OCI-LY7 (cell line): Measurements from ENCODE around the gene HACD2. TPM values are rescaled to one million over a fixed set of nuclear protein-coding genes. Genes with fewer than 3 reads are reported as not detected.

Experiments used
- BruUV-seq: library from RNA; stranded (reverse); fragments of 400-500 nt; replicated peaks from 2 replicates; lab custom pipeline; 2021; lab: Mats Ljungman, UMichigan
- CTCF ChIA-PET: fragments of 300-600 bp; sonication (Branson Sonifier 250); formaldehyde crosslinking; loops from one replicate; lab custom pipeline; 2022; ENCODE audit warnings: antibody characterized with exemption; ENCODE audit not compliant: unreplicated experiment; lab: Charles Lee
- POLR2A ChIA-PET: fragments of 300-600 bp; sonication (Branson Sonifier 250); formaldehyde crosslinking; loops from one replicate; lab custom pipeline; 2022; ENCODE audit warnings: antibody characterized with exemption; lab: Charles Lee
- DNase-seq: peaks from one replicate; pipeline ENCODE4 v3.0.0-alpha.2; 2015; ENCODE audit warnings: low spot score
- H2AFZ ChIP-seq: fragments of 200-600 bp; sonication (generic), shearing (Covaris generic); 2 replicates; pipeline ENCODE4 v1.6.1; 2014; ENCODE audit warnings: mild to moderate bottlenecking, antibody characterized with exemption, low read length, moderate library complexity
- H3K27ac ChIP-seq: fragments of 200-600 bp; sonication (generic); 2 replicates; pipeline ENCODE4 v1.5.1; 2014; ENCODE audit warnings: mixed run types, low read depth, mild to moderate bottlenecking, moderate library complexity, low read length, inconsistent platforms; ENCODE audit not compliant: poor library complexity, severe bottlenecking
- H3K36me3 ChIP-seq: fragments of 200-600 bp; sonication (generic); 2 replicates; pipeline ENCODE4 v1.6.1; 2014; ENCODE audit warnings: mild to moderate bottlenecking, antibody characterized with exemption, low read length, moderate library complexity, mixed read lengths; ENCODE audit not compliant: insufficient read depth
- H3K4me1 ChIP-seq: fragments of 200-600 bp; sonication (generic); 2 replicates; pipeline ENCODE4 v1.5.1; 2014; ENCODE audit warnings: mild to moderate bottlenecking, low read length; ENCODE audit not compliant: insufficient read depth, poor library complexity, severe bottlenecking
- H3K4me2 ChIP-seq: fragments of 200-600 bp; sonication (generic); 2 replicates; pipeline ENCODE4 v1.6.1; 2014; ENCODE audit warnings: mild to moderate bottlenecking, low read length
- H3K4me3 ChIP-seq: fragments of 200-600 bp; sonication (generic); 2 replicates; pipeline ENCODE4 v1.5.1; 2014; ENCODE audit warnings: mild to moderate bottlenecking, low read depth, low read length; ENCODE audit not compliant: poor library complexity, severe bottlenecking
- H3K79me2 ChIP-seq: fragments of 200-600 bp; sonication (generic); 2 replicates; pipeline ENCODE4 v1.6.1; 2016; ENCODE audit warnings: low read depth, mild to moderate bottlenecking, low read length, moderate library complexity, mixed read lengths; ENCODE audit not compliant: insufficient read depth
- H3K9me2 ChIP-seq: fragments of 200-600 bp; sonication (generic); 2 replicates; pipeline ENCODE4 v1.6.1; 2016; ENCODE audit warnings: mild to moderate bottlenecking, low read length, mixed read lengths; ENCODE audit not compliant: insufficient read depth
- H3K9me3 ChIP-seq: fragments of 200-600 bp; sonication (generic); 2 replicates; pipeline ENCODE4 v1.6.1; 2014; ENCODE audit warnings: mild to moderate bottlenecking, mixed run types, low read length, mixed read lengths
- H4K20me1 ChIP-seq: fragments of 200-600 bp; sonication (generic); 2 replicates; pipeline ENCODE4 v1.6.1; 2014; ENCODE audit warnings: mild to moderate bottlenecking, antibody characterized with exemption, low read length, moderate library complexity, mixed read lengths; ENCODE audit not compliant: insufficient read depth
- CTCF ChIP-seq: fragments of 200-600 bp; sonication (generic); conservative IDR thresholded peaks from 2 replicates; pipeline ENCODE4 v1.5.1; 2014; ENCODE audit warnings: mild to moderate bottlenecking, antibody characterized with exemption, low read length, moderate library complexity, mixed read lengths
- EZH2phosphoT487 ChIP-seq: fragments of 200-600 bp; sonication (generic); IDR thresholded peaks from 2 replicates; pipeline ENCODE4 v1.6.1; 2018; ENCODE audit warnings: low read depth, borderline replicate concordance, mild to moderate bottlenecking, mixed run types, antibody characterized with exemption, low read length, moderate library complexity, mixed read lengths
- intact Hi-C: fragments of 100-400 bp; cut with micrococcal nuclease; formaldehyde crosslinking; loops from one replicate; pipeline ENCODE4 v1.10.0; 2022; ENCODE audit not compliant: unreplicated experiment
- total RNA-seq, 2 experiments: library from RNA; depleted of rRNA in 1 of 2; stranded (reverse); fragments of >200 nt in 1 of 2; shearing (Covaris generic) in 1 of 2; gene quantifications; 2 replicates each; pipeline ENCODE4 v1.2.3, GENCODE V29; 2014 to 2022

HACD2 gene
- total RNA-seq, 2 experiments from 2014 or later, result 10.2 to 22.5 TPM

GRCh38 chr3:123633530-123633929 is 48.7 kb upstream of the HACD2 start:
- H3K4me2 ChIP-seq, result no peak overlapping the region
- no peak overlapping the region for H2AFZ ChIP-seq
- no peaks in the 10 kb centered on the region for H3K36me3 ChIP-seq
- H4K20me1 ChIP-seq, result no peaks in the 10 kb centered on the region
- ChIA-PET POLR2A (no interaction called here), CTCF (no interaction called here)
- H3K4me3 ChIP-seq, result no peak overlapping the region
- H3K4me1 ChIP-seq, result no peaks in the 10 kb centered on the region
- H3K9me2 ChIP-seq, result no peaks in the 10 kb centered on the region
- intact Hi-C loops, result no loop called here
- TF ChIP-seq EZH2phosphoT487, result no peak
- no peaks in the 10 kb centered on the region for H3K9me3 ChIP-seq
- no peak overlapping the region for H3K27ac ChIP-seq
- DNase-seq, result no peak
- BruUV-seq, result no TSS peak
- no peaks in the 10 kb centered on the region for H3K79me2 ChIP-seq

- CTCF ChIA-PET, result no interaction called here
These were observed 47.4 kb upstream of the HACD2 start for GRCh38 chr3:123632161-123632655.

GRCh38 chr3:123629747-123630047 is 44.8 kb upstream of the HACD2 start:
- H2AFZ ChIP-seq, result no peak overlapping the region
- BruUV-seq, result no TSS peak
- no peaks in the 10 kb centered on the region for H4K20me1 ChIP-seq
- no peaks in the 10 kb centered on the region for H3K79me2 ChIP-seq
- H3K4me2 ChIP-seq, result no peak overlapping the region
- H3K4me1 ChIP-seq, result no peaks in the 10 kb centered on the region
- POLR2A ChIA-PET, result no interaction called here
- no peak for DNase-seq
- no peaks in the 10 kb centered on the region for H3K36me3 ChIP-seq
- TF ChIP-seq EZH2phosphoT487 (no peak), CTCF (no peak)
- intact Hi-C loops, result no loop called here
- no peaks in the 10 kb centered on the region for H3K9me3 ChIP-seq
- H3K9me2 ChIP-seq, result no peaks in the 10 kb centered on the region
- CTCF ChIA-PET, result no interaction called here
- no peak overlapping the region for H3K27ac ChIP-seq
- H3K4me3 ChIP-seq, result no peak overlapping the region

More at GRCh38 chr3:123632161-123632655, 47.4 kb upstream of the HACD2 start:
- no TSS peak for BruUV-seq
- H3K79me2 ChIP-seq, result no peaks in the 10 kb centered on the region
- H2AFZ ChIP-seq, result no peak overlapping the region
- intact Hi-C loops, result no loop called here
- no peak for DNase-seq
- H3K27ac ChIP-seq, result no peak overlapping the region
- no peaks in the 10 kb centered on the region for H4K20me1 ChIP-seq
- no peaks in the 10 kb centered on the region for H3K36me3 ChIP-seq
- H3K4me1 ChIP-seq, result no peaks in the 10 kb centered on the region
- no peak overlapping the region for H3K4me3 ChIP-seq
- no peak overlapping the region for H3K4me2 ChIP-seq
- TF ChIP-seq CTCF (no peak), EZH2phosphoT487 (no peak)
- POLR2A ChIA-PET, result no interaction called here
- no peaks in the 10 kb centered on the region for H3K9me3 ChIP-seq
- H3K9me2 ChIP-seq, result no peaks in the 10 kb centered on the region
